RCC 7860 (cell line): Measurements from ENCODE around the gene SMIM10.
"Not testable (repeated sequence)": the region's sequence is repeated elsewhere in the genome, so short reads cannot be mapped to it uniquely, and the experiment has no call there.

Experiments
- DNase-seq: peaks from one replicate; pipeline ENCODE4 v3.0.0-alpha.2; 2015; ENCODE audit warnings: low spot score
- FAIRE-seq: peaks from 2 replicates; lab custom pipeline; 2012; peaks lifted over from hg19 to GRCh38; lab: Jason Lieb, UNC

The SMIM10 gene

DNA sequence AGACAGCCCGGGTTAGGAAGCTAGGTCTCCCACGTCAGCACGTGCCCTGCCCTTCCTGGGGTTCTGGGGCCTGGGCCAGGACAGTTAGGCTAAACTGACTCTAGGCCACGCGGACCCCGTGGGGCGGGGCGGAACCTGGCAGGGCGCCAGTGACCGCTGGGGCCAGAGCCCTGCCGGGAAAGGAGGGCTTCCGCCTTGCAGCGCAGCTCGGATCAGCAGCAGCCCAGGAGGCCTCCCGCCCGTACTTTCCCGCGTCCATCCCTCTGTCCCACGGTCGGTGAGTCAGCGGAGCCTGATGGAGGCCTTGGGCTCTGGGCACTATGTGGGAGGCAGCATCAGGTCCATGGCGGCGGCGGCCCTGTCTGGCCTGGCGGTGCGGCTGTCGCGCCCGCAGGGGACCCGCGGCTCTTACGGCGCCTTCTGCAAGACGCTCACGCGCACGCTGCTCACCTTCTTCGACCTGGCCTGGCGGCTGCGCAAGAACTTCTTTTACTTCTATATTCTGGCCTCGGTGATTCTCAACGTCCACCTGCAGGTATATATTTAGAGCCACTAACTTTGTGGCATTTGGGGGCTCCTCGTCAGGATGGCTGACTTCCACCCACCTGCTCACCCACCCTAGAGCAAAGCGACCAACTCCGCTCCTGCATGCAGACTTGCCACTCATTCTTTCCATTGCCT, at the start of gene SMIM10:
TSS of gene SMIM10 (plus strand) at position 191 of the 681 bp plus-strand sequence. CDS start at position 296, 105 bp downstream.
- DNase-seq (peak; percentile 75), FAIRE-seq (peak; percentile 65)

- not testable (repeated sequence) for FAIRE-seq, DNase-seq
Observed at GRCh38 chrX:134946364-134946763, 44.4 kb upstream of the SMIM10 start.

DNA sequence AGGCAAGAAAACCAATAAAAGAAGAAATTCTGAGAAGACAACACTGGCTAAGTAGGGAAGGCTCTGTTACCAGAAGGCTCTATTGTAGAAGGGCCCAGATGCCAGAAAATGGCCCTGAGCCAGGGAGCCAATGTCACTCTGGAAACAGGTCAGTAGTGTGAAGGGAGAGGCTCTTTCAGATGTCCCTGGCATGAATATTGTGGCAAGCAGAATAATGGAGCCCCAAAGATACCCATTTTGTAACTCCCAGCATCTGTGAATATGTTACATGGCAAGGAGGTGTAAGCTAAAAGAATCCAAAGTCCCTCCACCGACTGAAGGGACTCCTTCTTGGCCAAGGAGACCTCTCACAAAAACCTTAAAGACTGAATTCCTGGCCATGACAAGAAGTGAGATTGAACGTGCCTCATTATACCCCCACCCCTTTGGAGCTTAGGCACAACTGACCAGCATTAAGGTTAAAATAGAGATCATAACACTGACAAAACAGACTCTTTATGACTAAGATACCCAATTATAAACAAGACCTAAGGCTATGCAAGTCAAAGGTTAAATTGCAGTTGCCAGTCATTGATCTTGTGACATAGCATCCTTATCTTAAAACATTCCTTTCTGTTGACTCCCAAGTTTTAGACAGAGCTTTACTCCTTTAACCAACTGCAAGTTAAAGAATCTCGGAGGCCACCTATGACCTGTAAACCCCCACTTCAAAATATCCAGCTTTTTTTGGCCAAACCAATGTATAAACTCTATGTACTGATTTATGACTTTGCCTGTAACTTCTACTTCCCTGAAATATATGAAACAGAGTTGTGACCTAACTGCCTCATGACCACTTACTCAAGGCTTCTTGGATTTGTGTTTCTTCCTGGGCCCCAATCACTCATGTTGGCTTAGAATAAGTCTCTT, 42.2 kb upstream of the SMIM10 start:
- DNase-seq (peak; percentile 90), FAIRE-seq (peak; percentile 90)

- FAIRE-seq (no peak), DNase-seq (peak; percentile 63)
Observed at GRCh38 chrX:134949271-134949670, 41.5 kb upstream of the SMIM10 start.

DNA sequence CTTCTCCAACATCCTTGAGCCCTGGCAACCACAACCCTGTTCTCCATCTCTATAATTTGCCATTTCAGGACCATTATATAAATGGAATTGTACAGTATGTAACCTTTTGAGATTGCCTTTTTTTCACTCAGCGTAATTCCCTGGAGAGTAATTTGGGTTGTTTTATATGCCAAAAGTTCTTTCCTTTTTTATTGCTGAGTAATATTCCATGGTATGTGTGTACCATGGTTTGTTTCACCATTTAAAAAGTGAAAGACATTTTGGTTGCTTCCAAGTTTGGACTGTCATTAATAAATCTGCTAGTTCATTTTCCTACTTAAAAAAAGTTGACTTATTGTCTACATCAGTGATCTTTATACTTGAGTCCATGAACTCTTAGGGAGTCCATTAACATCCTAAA, 33.0 kb upstream of the SMIM10 start:
- DNase-seq, result no peak
- no peak for FAIRE-seq

- FAIRE-seq, result not testable (repeated sequence)
Observed at GRCh38 chrX:134960366-134960765, 30.4 kb upstream of the SMIM10 start.

GRCh38 chrX:134963041-134963440, 27.8 kb upstream of the SMIM10 start:
- DNase-seq, result no peak
- FAIRE-seq, result no peak

More at GRCh38 chrX:134960366-134960765, 30.4 kb upstream of the SMIM10 start:
- not testable (repeated sequence) for DNase-seq

DNA sequence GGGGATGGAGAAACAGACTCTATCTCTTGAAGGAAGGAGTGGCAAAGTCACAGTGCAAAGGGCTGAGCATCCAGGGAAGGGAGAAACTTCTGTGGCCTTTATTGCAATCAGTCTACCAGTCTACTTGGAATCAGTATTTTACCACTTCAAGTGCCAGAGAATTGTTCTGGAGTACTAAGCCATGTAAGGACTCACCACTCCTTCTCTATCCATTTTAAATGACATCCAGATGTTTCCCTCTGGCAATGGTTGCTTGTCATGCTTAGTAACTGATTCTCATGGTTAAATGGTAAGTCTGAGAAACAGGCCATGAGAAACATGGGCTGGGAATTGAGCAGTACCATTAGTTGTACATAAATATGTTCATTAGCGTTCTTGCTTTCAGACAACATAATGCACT, 21.1 kb upstream of the SMIM10 start:
- DNase-seq (no peak), FAIRE-seq (no peak)

DNA sequence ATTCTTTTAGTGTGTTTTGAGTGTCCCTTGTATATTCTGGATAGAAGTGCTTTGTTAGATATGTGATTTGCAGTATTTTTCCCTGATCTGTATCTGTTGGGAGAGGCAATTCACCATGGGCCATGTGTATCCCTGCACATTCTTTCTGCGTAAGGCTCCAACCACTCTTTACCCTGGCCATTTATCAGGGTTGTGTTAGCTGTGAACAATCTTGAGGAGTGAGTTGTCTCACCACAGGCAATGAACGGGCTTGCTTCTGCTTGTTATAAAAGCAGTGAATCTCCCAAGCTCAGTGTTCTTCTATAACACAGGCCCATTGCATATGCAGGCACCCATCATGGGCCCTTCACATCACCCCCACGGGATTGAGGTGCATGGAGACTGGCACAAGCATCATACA, 18.9 kb upstream of the SMIM10 start:
- FAIRE-seq, result no peak
- DNase-seq, result no peak

DNA sequence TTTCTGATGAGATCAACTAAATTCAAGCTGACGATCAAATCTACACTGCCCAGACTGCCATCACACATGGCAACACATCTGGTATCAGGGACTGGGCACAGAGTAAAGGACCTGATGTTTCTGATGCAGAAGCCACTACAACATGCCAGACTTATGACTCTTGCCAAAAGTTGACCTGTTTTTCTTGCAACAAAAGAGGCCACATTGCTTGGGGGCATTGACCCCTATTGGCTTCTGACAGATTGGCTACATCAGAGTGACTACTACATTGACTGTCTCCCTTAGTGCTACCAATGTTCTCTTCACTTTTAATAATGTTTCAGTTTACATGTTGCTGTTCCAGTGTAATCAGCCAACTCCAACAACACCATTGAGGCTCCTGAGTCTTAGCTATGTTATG, 15.3 kb upstream of the SMIM10 start:
- FAIRE-seq, result no peak
- no peak for DNase-seq

DNA sequence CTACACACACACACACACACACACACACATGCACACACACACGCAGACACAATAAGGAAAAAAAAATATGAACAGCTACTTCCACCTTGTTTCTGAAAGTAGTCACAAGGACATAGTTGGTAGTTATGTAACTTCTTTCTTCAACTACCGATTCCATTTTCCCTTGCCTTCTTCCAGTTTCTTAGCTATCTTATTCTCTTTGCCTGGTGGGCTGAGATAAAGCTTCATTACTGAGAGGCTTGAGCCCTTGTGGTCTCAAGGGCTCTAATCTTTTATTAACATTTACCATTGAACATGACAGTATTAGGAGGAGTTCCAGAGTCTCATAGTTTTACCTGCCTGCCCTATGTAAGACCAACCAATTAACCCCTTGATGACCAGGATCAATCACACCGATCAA, 8.9 kb upstream of the SMIM10 start:
- FAIRE-seq, result no peak
- DNase-seq, result no peak

DNA sequence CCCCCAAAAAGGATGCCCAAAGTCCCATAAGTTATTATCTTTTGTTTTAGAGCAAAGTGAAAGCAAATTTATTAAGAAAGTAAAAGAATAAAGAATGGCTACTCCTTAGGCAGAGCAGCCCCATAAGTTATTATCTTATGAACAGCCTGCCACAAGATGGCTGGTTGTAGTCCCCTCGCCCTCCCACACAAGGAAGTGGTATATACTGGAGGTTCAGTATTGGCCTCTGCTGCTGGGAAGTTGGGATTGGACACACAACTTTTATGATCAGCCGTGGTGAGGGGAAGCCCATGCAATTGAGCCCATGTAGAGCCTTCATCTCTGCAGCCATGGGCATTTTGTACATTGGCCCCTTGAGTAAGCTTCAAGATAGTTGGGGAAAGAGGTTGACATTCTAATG, 8.0 kb upstream of the SMIM10 start:
- no peak for DNase-seq
- no peak for FAIRE-seq

GRCh38 chrX:134985479-134985878, 5.3 kb upstream of the SMIM10 start:
- DNase-seq, result no peak
- FAIRE-seq, result no peak

DNA sequence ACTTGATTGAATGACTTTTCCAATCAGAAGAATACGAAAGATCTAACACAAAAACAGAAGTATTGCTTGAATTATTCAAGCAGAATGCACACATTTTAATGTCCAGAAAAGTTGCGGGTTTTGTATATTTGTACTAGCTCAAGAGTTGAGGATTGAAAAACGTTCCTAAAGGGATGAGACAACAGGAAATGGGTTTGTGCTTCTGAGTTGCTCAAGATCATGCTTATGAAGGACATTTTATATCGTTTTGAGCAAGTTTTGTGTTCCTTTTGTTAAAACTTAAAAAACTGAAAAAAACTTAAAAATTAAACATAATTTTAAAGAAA, 353 bp upstream of the SMIM10 start:
- FAIRE-seq, result no peak
- no peak for DNase-seq

DNA sequence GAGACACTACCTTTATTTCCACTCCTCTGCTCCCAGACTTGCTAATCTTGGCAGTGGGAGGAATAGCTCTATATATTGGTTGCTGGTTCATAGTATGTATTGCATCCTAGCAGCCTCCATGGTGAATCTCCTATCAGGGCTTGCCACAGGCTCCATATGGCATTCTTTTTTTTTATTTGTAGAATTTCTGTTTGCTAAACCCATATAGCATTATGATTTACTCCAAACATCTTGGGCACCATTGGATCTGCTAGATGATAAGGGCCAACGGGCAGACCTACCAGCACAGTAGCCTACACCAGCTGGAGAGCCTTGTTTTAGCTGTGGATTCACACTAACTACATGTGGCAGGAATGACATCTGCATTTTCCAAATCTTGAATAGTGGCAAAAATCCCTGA, 6.9 kb downstream of the SMIM10 start:
- DNase-seq, result no peak
- no peak for FAIRE-seq

DNA sequence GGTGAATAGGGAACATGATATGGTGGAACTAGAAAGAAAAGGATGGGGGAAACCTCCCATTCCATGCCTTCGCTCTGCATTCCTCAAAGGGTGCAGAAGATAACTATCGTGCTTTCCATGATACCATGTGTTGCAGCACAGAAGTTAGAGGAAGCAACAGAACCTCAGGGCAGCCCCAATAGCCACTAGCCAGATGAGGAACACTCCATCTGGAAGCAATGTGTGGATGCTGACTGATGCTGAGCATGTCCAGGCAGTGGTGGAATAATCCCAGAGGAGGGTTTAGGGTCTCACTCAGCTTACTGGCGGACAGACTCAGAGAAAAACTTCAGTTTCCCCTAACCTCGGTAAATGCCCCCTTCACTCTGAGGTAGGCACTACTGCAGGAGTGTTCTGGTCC, 7.5 kb downstream of the SMIM10 start:
- FAIRE-seq (no peak), DNase-seq (no peak)

DNA sequence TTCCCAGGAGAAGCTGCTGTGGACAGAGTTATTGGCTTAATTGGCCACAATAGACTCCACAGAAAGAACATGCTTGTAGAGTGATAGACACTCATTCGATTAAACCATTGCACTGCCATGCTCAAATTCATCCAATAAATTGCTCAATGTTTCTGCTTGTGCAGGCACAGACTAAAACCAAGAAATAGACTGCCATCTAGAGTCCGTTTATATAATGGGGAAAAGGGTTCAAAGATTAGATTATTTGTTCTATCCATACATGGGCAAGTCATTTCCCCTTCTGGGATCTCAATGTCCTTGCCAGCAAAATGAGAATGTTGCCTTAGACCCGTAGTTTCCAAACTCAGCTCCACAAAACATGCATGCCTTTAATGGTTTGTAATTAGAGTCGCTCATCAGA, 8.7 kb downstream of the SMIM10 start:
- peak; percentile 29 for DNase-seq
- peak; percentile 71 for FAIRE-seq

DNA sequence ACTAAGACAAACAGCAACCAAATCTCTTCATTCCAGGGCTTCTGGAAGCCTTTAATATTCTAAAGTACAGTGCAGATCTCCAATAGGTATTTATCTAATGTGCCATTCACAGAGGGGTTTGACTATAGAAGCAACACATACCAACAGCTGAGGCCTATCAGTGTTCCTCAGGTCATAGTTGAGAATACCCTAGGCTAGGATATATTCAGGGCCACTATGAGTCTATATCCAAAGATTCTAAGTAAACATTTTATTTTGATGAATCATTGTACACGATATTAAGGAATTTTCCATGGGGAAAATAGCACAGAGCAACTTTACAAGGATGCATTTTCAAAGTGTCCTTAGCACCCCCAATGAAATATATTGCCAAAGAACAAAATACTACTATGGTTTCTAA, 9.7 kb downstream of the SMIM10 start:
- FAIRE-seq (no peak), DNase-seq (no peak)

DNA sequence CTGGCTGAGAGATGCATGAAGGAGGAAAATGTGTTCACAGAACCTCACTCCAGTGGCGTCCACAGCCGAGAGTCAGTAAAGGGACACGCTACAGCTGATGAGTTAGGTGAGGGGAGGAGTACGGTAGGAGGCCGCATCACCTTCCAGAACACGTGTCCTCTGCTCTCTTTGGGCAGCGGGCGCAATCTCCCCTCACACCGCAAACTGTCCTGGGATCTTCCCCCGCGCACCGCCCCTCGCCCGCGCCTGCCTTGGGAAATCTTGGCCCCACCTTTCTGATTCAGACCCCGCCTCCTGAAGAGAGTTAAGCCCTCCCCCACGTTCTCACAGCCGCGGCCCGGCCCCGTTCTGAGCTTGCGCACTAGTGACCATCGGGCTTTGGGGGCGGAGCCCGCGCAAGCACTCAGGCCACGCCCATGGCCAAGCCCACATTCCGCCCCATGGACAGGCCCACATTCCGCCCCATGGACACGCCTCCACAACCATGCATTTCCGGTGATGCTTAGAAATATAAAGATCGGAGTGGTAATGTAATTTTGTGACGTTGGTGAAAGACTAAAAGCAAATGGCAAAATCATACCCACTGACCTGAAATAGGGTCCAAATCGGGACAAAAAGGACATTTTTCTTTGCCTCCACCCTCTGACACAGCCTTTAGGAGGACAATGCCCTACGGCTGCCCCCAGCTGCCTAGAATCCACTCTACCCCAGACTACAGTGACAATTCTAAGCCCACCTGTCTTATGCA, 13.3 kb downstream of the SMIM10 start:
- FAIRE-seq, result peak; percentile 90
- DNase-seq, result peak; percentile 76

DNA sequence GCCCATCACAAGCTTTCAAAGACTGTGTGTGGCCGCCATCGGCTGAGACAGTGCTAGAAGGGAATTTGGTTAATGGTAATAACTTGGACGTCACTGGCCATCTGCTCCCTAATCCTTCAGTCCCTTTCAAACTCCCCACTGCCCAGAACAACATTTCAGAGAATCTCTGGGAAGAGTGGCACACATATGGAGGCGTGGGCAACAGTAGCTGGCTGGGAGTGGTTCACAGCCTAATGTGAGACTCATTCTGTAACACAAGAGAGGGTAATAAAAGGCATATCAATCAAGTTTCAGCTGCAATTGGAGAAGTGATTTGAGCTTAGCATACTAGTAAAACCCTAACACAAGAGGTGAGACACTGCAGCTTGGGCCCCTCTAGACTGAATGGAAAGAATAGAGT, 15.4 kb downstream of the SMIM10 start:
- no peak for FAIRE-seq
- DNase-seq, result no peak

DNA sequence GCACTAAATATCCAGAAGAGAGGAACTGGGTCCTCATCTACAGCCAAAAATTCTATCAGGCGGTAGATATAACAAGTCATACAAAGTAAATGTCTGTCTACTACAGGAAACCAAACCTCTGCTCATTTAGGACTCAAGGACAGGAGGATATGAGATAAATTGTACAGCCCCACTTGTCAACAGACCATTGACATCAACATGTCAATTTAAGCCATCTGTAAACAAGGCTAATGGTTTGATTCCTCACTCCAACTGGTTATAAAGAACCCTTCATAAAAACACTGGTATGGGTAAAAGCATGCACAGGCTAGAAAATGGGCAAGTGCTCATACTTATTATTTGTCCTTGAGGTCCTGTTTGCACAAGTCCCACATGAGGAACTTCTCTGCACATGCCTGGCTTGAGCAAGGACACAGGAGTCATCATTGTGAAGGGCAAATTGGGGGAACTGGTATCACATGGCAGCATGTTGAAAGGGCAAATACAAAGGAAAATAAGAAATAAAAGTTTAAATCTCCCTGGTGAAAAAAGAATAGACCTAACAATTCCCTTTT, 18.3 kb downstream of the SMIM10 start:
- DNase-seq, result no peak
- no peak for FAIRE-seq
